GM18502 (cell line): Measurements from ENCODE around the gene CCDC158.
"Not testable (repeated sequence)": the region's sequence is repeated elsewhere in the genome, so short reads cannot be mapped to it uniquely, and the experiment has no call there.

Experiments
- ATAC-seq: cut with Tn5 transposase; IDR thresholded peaks from one replicate; pipeline ENCODE4 v1.9.1; 2021; ENCODE audit warnings: mild to moderate bottlenecking; ENCODE audit not compliant: unreplicated experiment, poor library complexity

CCDC158 gene

GRCh38 chr4:76313547-76313946 lies 107.4 kb downstream of the CCDC158 start:
- ATAC-seq = no peak

- no peak for ATAC-seq
These were observed 108.5 kb downstream of the CCDC158 start for GRCh38 chr4:76312457-76312856.

- no peak for ATAC-seq
These were observed 109.0 kb downstream of the CCDC158 start for GRCh38 chr4:76311896-76312331.

- no peak for ATAC-seq
These were observed 110.3 kb downstream of the CCDC158 start for GRCh38 chr4:76310683-76311082.

- ATAC-seq = no peak
These were observed 110.9 kb downstream of the CCDC158 start for GRCh38 chr4:76309939-76310550.

GRCh38 chr4:76308548-76308947 lies 112.4 kb downstream of the CCDC158 start:
- no peak for ATAC-seq

GRCh38 chr4:76307660-76308014 lies 113.3 kb downstream of the CCDC158 start:
- no peak for ATAC-seq

GRCh38 chr4:76306882-76307659 lies 113.9 kb downstream of the CCDC158 start:
- ATAC-seq = no peak

GRCh38 chr4:76305971-76306881 lies 114.7 kb downstream of the CCDC158 start, which contains the start of gene STBD1:
Gene STBD1 (plus strand): TSS chr4:76306733. CDS start chr4:76306770, 37 bp downstream.
- no peak for ATAC-seq

GRCh38 chr4:76305033-76305687 lies 115.8 kb downstream of the CCDC158 start:
- no peak for ATAC-seq

- no peak for ATAC-seq
These were observed 118.0 kb downstream of the CCDC158 start for GRCh38 chr4:76302826-76303438.

- ATAC-seq = no peak
These were observed 119.2 kb downstream of the CCDC158 start for GRCh38 chr4:76301775-76302162.

GRCh38 chr4:76301068-76301774 lies 119.7 kb downstream of the CCDC158 start:
- ATAC-seq = peak; percentile 98

- ATAC-seq = no peak
These were observed 120.9 kb downstream of the CCDC158 start for GRCh38 chr4:76300012-76300411.

GRCh38 chr4:76298227-76298626 lies 122.7 kb downstream of the CCDC158 start:
- ATAC-seq = no peak

- no peak for ATAC-seq
These were observed 124.6 kb downstream of the CCDC158 start for GRCh38 chr4:76296286-76296820.

- ATAC-seq = no peak
These were observed 127.2 kb downstream of the CCDC158 start for GRCh38 chr4:76293772-76294171.

GRCh38 chr4:76292730-76293129 lies 128.2 kb downstream of the CCDC158 start:
- ATAC-seq = no peak

GRCh38 chr4:76287811-76288210 lies 133.1 kb downstream of the CCDC158 start:
- not testable (repeated sequence) for ATAC-seq
